ENCODE measurements around the gene ALAD. TPM values are rescaled to one million over a fixed set of nuclear protein-coding genes. Genes with fewer than 3 reads are reported as not detected.
A peak's percentile ranks its signal among the peaks of the same experiment; 100 is the strongest.

The ALAD gene
- total RNA-seq, 4 donors from 2014 or later, result 19.1 to 52.0 (median 33.5) TPM

- intact Hi-C loops (cut with DNase I), result no loop called here
- WGBS, 2 donors, result 52 to 69% methylated on average over 3 of the region's 3 CpGs
- no peaks in the 10 kb centered on the region for H3K27me3 ChIP-seq
- no peak for TF ChIP-seq CTCF (IDR thresholded peaks at IDR 0.05)
- no peak for TF ChIP-seq POLR2A (IDR thresholded peaks at IDR 0.05)
- peaks cover 0 to 10% (median 0%) of the 10 kb centered on the region in 3 donors for H3K36me3 ChIP-seq
- peaks cover 10 to 54% (median 33%) of the 10 kb centered on the region in 3 donors for H3K4me1 ChIP-seq
- DNase-seq, result no peak
- H3K27ac ChIP-seq, result peak overlapping the region; percentile 5 to 87 (median 80)
- peak overlapping the region in 2 of 4 donors; percentile 78 to 93 for H3K4me3 ChIP-seq
- no peaks in the 10 kb centered on the region for H3K9me3 ChIP-seq
These were observed 1.4 kb downstream of the ALAD start for GRCh38 chr9:113399646-113400200.

- Histone ChIP-seq H3K36me3 (peaks cover 0 to 19% (median 0%) of the 10 kb centered on the region in 3 donors), H3K27me3 (no peaks in the 10 kb centered on the region), H3K27ac (peak overlapping the region in 3 of 4 donors; percentile 49 to 87 (median 79)), H3K4me1 (peaks cover 10 to 54% (median 33%) of the 10 kb centered on the region in 3 donors), H3K9me3 (no peaks in the 10 kb centered on the region), H3K4me3 (no peak overlapping the region)
- no peak for TF ChIP-seq CTCF (IDR thresholded peaks at IDR 0.05)
- no peak for TF ChIP-seq POLR2A (IDR thresholded peaks at IDR 0.05)
- 82 to 94% methylated on average over 4 to 5 of the region's 5 CpGs for WGBS, 2 donors
- intact Hi-C loops (cut with DNase I), result no loop called here
- no peak for DNase-seq
These were observed 2.3 kb downstream of the ALAD start for GRCh38 chr9:113398796-113399195.

DNA sequence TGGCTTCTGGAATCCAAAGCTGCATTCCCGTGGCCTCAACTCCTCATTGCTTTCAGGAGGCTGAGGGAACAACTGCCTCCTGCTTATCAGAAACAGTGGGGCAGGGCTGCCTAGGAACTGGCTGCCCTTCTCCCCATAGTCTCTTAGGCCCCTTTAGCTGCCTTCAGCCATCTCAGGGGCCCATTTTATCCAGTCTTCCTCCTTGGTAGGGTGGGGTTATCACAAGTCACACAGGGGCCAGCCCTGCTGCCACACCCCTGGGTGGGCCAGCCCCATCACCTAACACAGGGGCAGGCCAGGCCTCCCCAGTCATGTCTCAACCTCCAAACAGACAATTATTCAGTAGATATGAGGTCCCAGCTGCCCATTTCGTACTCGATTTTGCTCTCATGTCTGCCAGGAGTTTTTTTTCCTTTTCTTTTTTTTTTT is 3.9 kb downstream of the ALAD start:
- intact Hi-C loops (cut with DNase I), result no loop called here
- Histone ChIP-seq H3K27me3 (no peaks in the 10 kb centered on the region), H3K4me1 (peaks cover 10 to 53% (median 33%) of the 10 kb centered on the region in 3 donors), H3K27ac (no peak overlapping the region), H3K9me3 (no peaks in the 10 kb centered on the region), H3K36me3 (peaks cover 0 to 35% (median 0%) of the 10 kb centered on the region in 3 donors), H3K4me3 (no peak overlapping the region)
- WGBS, 2 donors, result 68 to 88% methylated on average over 3 of the region's 3 CpGs
- TF ChIP-seq CTCF (IDR thresholded peaks at IDR 0.05) (no peak), POLR2A (IDR thresholded peaks at IDR 0.05) (no peak)
- DNase-seq, result no peak

DNA sequence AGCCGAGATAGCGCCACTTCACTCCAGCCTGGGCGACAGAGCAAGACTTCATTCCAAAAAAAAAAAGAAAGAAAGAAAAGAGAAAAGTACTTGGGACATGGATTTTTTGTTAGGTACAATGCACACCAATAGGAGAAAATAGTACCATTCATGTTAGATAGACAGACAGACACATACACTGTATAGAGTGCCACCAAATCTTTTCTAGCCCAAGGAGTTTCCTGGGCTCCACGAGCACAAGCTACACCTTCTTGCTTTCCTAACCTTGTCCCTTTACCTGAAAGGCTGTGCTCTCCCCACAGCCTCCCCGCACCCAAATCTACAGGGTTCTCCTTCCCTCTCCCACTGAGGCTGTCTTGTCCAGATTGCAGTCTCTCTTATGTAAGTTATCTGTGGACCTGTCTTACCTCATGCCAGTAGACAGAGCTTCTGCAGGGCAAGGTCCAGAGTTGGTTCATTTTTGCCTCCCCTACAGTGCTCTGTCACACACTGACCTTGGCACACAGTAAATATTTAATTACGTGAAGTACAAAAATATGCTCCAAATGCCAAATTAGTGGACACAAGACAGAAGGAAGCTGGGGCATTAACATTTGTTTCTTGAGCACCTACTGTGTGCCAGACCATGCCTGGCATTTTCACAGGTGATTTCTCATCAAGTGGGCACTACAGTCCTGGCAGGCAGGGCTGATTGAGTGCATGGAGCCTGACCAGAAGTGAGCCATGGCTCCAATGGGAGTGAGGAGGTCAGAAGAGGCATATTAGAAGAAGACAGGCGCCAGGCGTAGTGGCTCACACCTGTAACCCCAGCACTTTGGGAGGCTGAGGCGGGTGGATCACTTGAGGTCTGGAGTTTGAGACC is 5.9 kb downstream of the ALAD start:
- Histone ChIP-seq H3K4me3 (no peak overlapping the region), H3K9me3 (no peaks in the 10 kb centered on the region), H3K4me1 (peaks cover 10 to 35% (median 25%) of the 10 kb centered on the region in 3 donors), H3K27me3 (no peaks in the 10 kb centered on the region), H3K36me3 (peaks cover 16 to 55% (median 19%) of the 10 kb centered on the region in 3 donors), H3K27ac (no peak overlapping the region)
- no peak for DNase-seq
- TF ChIP-seq POLR2A (IDR thresholded peaks at IDR 0.05) (no peak), CTCF (IDR thresholded peaks at IDR 0.05) (no peak)
- intact Hi-C loops (cut with DNase I), result no loop called here
- WGBS, 2 donors, result 94 to 95% methylated on average over 9 of the region's 9 CpGs

GRCh38 chr9:113393281-113393680 is 7.8 kb downstream of the ALAD start:
- no peak overlapping the region for H3K4me3 ChIP-seq
- WGBS, 2 donors, result 85 to 93% methylated on average over 4 to 5 of the region's 7 CpGs
- no peak for DNase-seq
- peaks cover 3 to 16% (median 7%) of the 10 kb centered on the region in 3 donors for H3K4me1 ChIP-seq
- no peak overlapping the region for H3K27ac ChIP-seq
- intact Hi-C loops (cut with DNase I), result no loop called here
- TF ChIP-seq CTCF (IDR thresholded peaks at IDR 0.05) (no peak), POLR2A (IDR thresholded peaks at IDR 0.05) (no peak)
- no peaks in the 10 kb centered on the region for H3K27me3 ChIP-seq
- no peaks in the 10 kb centered on the region for H3K9me3 ChIP-seq
- H3K36me3 ChIP-seq, result peaks cover 30 to 74% (median 36%) of the 10 kb centered on the region in 3 donors
